Measurements from ENCODE around the gene C1QTNF9B. TPM values are rescaled to one million over a fixed set of nuclear protein-coding genes. Genes with fewer than 3 reads are reported as not detected.
"Not testable (repeated sequence)": the region's sequence is repeated elsewhere in the genome, so short reads cannot be mapped to it uniquely, and the experiment has no call there.

C1QTNF9B gene
- polyA plus RNA-seq, 2 of the 4 experiments (the other 2 are of a cell fraction), result not detected

- DNase-seq (ENCODE audit: low read depth in 1 of 2, low spot score in 1 of 2) (peak in 1 of 2 experiments; percentile 1), ATAC-seq (peak; percentile 70 to 77), FAIRE-seq (no peak)
- H3K9me3 ChIP-seq, result no peaks in the 10 kb centered on the region
- peak overlapping the region; percentile 50 to 71; a peak in 5 of 6 replicates for H3K27ac ChIP-seq
- H3K4me2 ChIP-seq, result peak overlapping the region; percentile 96
- WGBS (ENCODE audit: missing lambda C conversion rate), result 5% methylated on average over 15 of the region's 15 CpGs
- peak overlapping the region; percentile 82 for H3K4me3 ChIP-seq
- TF ChIP-seq RAD21 (conservative IDR thresholded peaks at IDR 0.05 in 1 of 2, IDR thresholded peaks at IDR 0.05 in 1 of 2), result peak; percentile 34 to 41; a peak in 2 of 5 replicates
- no peak for TF ChIP-seq CHD4 (IDR thresholded peaks at IDR 0.05; ENCODE audit: borderline replicate concordance)
- TF ChIP-seq SMC3 (IDR thresholded peaks at IDR 0.05), result peak; percentile 32; the same call in 1 of the 3 replicates
- no peak for TF ChIP-seq CEBPB (IDR thresholded peaks at IDR 0.05)
- TF ChIP-seq, protein P1, sequence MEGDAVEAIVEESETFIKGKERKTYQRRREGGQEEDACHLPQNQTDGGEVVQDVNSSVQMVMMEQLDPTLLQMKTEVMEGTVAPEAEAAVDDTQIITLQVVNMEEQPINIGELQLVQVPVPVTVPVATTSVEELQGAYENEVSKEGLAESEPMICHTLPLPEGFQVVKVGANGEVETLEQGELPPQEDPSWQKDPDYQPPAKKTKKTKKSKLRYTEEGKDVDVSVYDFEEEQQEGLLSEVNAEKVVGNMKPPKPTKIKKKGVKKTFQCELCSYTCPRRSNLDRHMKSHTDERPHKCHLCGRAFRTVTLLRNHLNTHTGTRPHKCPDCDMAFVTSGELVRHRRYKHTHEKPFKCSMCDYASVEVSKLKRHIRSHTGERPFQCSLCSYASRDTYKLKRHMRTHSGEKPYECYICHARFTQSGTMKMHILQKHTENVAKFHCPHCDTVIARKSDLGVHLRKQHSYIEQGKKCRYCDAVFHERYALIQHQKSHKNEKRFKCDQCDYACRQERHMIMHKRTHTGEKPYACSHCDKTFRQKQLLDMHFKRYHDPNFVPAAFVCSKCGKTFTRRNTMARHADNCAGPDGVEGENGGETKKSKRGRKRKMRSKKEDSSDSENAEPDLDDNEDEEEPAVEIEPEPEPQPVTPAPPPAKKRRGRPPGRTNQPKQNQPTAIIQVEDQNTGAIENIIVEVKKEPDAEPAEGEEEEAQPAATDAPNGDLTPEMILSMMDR (IDR thresholded peaks at IDR 0.05), result peak; percentile 36; the same call in 2 of the 3 replicates
- peaks cover 6% of the 10 kb centered on the region; the same call in 2 of the 3 replicates for H3K4me1 ChIP-seq
- ChIA-PET POLR2A (interaction anchor here (0.6 kb wide), 1 partner anchor 213 kb away, joined by 3 read pairs; no protein-coding TSS in a partner anchor), CTCF (interaction anchor here (0.6 to 3.4 kb wide), 23 partner anchors 9 to 528 kb away, joined by 3 to 22 read pairs (median 4); partner anchors contain the start of gene TNFRSF19)
Measured at GRCh38 chr13:23889615-23890607, 7.4 kb downstream of the C1QTNF9B start.

DNA sequence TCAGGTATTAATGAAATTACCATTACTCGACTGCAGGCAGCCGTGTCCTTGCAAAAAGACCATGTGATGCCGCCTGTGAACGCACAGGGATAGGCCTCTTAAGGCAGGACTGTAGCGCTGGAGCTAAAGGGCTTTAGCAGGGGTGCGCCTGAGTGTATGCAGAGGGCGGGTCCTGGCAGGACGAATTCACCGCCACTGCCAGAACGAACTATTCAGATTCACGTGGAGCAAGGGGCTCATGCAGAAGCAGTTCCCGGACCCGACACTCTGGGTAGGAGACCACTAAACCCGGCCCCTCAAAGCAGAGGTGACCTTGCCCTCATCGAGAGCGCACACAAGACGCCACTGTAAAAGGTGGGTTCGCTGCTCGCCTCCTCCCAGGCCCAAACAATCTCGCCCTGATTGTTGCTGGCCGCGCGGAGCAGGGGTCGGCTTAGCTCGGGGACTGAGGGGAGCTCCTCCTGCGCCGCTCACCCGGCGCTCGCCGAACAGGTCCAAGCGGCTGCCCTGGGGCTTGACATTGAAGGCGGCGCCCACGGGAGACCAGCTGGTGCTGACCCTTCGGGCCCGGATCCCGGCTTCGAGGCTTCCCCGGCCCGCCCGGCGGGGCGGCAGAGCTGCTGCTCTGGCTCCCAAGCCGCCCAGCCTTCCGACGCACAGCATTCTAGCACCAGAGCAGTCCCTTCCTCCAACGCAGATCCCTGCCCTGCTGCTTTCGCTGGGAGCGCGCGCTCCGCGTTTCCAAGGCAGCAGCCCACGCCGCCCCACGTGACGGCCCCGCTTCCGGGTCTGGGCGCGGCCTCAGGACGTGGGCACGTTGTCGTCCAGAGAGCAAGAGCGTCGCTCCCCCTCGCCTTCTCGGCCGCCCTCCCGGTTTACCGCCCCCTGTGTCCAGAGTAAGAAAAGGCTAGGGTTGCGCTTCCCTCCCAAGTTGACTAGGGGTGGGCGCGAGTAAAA lies 8.4 kb downstream of the C1QTNF9B start, which contains the start of gene MIPEP:
TSS of gene MIPEP (minus strand) at position 743 of the 957 bp plus-strand sequence. CDS start at position 663, 80 bp downstream.
- Histone ChIP-seq H3K9me3 (no peaks in the 10 kb centered on the region), H3K4me2 (peak within 1 kb of the TSS; percentile 96), H3K4me1 (peaks cover 6% of the 10 kb centered on the region; the same call in 2 of the 3 replicates), H3K4me3 (peak within 1 kb of the TSS; percentile 82), H3K27ac (peak within 1 kb of the TSS; percentile 78 to 94)
- ChIA-PET CTCF (interaction anchor here (0.8 to 3.4 kb wide), 20 partner anchors 10 to 527 kb away, joined by 3 to 22 read pairs (median 4); partner anchors contain the start of gene TNFRSF19), POLR2A (interaction anchor here (0.6 to 0.8 kb wide), 2 partner anchors 214 to 310 kb away, joined by 3 read pairs; no protein-coding TSS in a partner anchor)
- peak; percentile 94 to 96 for ATAC-seq
- WGBS (ENCODE audit: missing lambda C conversion rate), result 0% methylated on average over 15 of the region's 75 CpGs
- no peak for FAIRE-seq
- peak; percentile 83 to 93 for DNase-seq (ENCODE audit: low read depth in 1 of 2, low spot score in 1 of 2)
- no peak for TF ChIP-seq SMC3 (IDR thresholded peaks at IDR 0.05)
- peak; percentile 57; the same call in 1 of the 2 replicates for TF ChIP-seq PHF8 (IDR thresholded peaks at IDR 0.05; ENCODE audit: borderline replicate concordance, low read depth)
- TF ChIP-seq MYC (IDR thresholded peaks at IDR 0.05; ENCODE audit: borderline replicate concordance, low read length), result peak; percentile 72; the same call in 1 of the 2 replicates
- peak; percentile 96 for TF ChIP-seq USF2 (IDR thresholded peaks at IDR 0.05)
- TF ChIP-seq, protein P1 (IDR thresholded peaks at IDR 0.05), result peak; percentile 54
- peak; percentile 91 for TF ChIP-seq MAX (IDR thresholded peaks at IDR 0.05)
- peak in 1 of 2 experiments; percentile 50; a peak in 1 of 5 replicates for TF ChIP-seq JUN (IDR thresholded peaks at IDR 0.05)
- no peak for TF ChIP-seq ZSCAN20 (CRISPR knock-in tag; IDR thresholded peaks at IDR 0.05)
- peak; percentile 67 for TF ChIP-seq POLR2A (IDR thresholded peaks at IDR 0.05; ENCODE audit: low read length)
- no peak for TF ChIP-seq RCOR1 (IDR thresholded peaks at IDR 0.05; ENCODE audit: low read depth, low read length)
- TF ChIP-seq ESRRA (IDR thresholded peaks at IDR 0.05; ENCODE audit: borderline replicate concordance, low read length), result no peak

DNA sequence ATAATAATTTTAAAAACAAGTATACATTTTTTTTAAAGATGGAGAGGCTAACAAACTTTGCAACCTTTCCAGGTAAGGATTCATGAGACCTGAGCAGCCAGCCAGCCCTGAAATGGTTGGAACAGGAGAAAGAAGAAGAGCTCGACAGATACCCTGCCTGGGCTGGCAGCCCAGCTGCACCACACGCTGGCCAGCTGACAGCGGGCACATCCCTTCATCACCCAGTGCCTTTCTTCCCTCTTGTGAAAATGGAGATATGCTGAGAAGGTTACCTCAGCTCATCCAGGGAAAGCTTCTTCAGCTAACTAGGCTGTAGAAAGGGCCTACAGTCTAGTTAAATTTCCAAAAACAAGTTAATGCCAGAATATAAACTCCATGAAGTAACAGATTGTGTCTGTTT lies 12.9 kb downstream of the C1QTNF9B start:
- CTCF ChIA-PET; H3K4me2 ChIP-seq; DNase-seq (ENCODE audit: low read depth in 1 of 2, low spot score in 1 of 2); FAIRE-seq; ATAC-seq; H3K4me1 ChIP-seq; H3K9me3 ChIP-seq; H3K27ac ChIP-seq; H3K4me3 ChIP-seq; POLR2A ChIA-PET: not testable (repeated sequence)
- WGBS (ENCODE audit: missing lambda C conversion rate), result 74% methylated on average over 3 of the region's 3 CpGs

Data from A549 (cell line).